Measurements from ENCODE around the gene MZB1.

Gene MZB1

GRCh38 chr5:139389701-139390638 is at the start of gene MZB1:
Gene MZB1, minus strand, starts transcription at chr5:139389913. Its CDS starts 57 bp downstream, at chr5:139389856.
- DNase-seq, result no peak

GRCh38 chr5:139439013-139439903 is 49.5 kb upstream of the MZB1 start, which contains the start of gene DNAJC18:
Gene DNAJC18, minus strand, starts transcription at chr5:139439525. Its CDS starts 80 bp downstream, at chr5:139439445.
- DNase-seq, result peak; percentile 56 to 88 (median 69)

GRCh38 chr5:139438707-139439012 is 48.9 kb upstream of the MZB1 start:
- DNase-seq, result no peak

GRCh38 chr5:139435676-139436075 is 46.0 kb upstream of the MZB1 start:
- DNase-seq, result no peak

GRCh38 chr5:139431706-139432105 is 42.0 kb upstream of the MZB1 start:
- DNase-seq, result no peak

- no peak for DNase-seq
Observed at GRCh38 chr5:139430015-139430414, 40.3 kb upstream of the MZB1 start.

- no peak for DNase-seq
Observed at GRCh38 chr5:139426203-139426885, 36.6 kb upstream of the MZB1 start.

GRCh38 chr5:139425497-139425896 is 35.8 kb upstream of the MZB1 start:
- DNase-seq, result no peak

- no peak for DNase-seq
Observed at GRCh38 chr5:139422307-139422893, 32.7 kb upstream of the MZB1 start.

- no peak for DNase-seq
Observed at GRCh38 chr5:139419226-139420192, 29.8 kb upstream of the MZB1 start.

GRCh38 chr5:139418793-139419192 is 29.1 kb upstream of the MZB1 start:
- no peak for DNase-seq

- no peak for DNase-seq
Observed at GRCh38 chr5:139417214-139417613, 27.5 kb upstream of the MZB1 start.

- no peak for DNase-seq
Observed at GRCh38 chr5:139416651-139417050, 26.9 kb upstream of the MZB1 start.

- DNase-seq, result no peak
Observed at GRCh38 chr5:139415869-139416268, 26.2 kb upstream of the MZB1 start.

- no peak for DNase-seq
Observed at GRCh38 chr5:139415221-139415861, 25.6 kb upstream of the MZB1 start.

- no peak for DNase-seq
Observed at GRCh38 chr5:139414581-139415130, 24.9 kb upstream of the MZB1 start.

GRCh38 chr5:139413963-139414362 is 24.2 kb upstream of the MZB1 start:
- DNase-seq, result no peak

GRCh38 chr5:139413153-139413552 is 23.4 kb upstream of the MZB1 start:
- no peak for DNase-seq

GRCh38 chr5:139410993-139411828 is 21.5 kb upstream of the MZB1 start:
- no peak for DNase-seq
